NCI-H2171 (cell line): ENCODE data around the gene CCDC120.

ENCODE experiments used
- DNase-seq: peaks from one replicate; lab custom pipeline; 2025; lab: John Stamatoyannopoulos, UW

Gene CCDC120

GRCh38 chrX:49058794-49059193 lies at the start of gene CCDC120:
Gene CCDC120 (plus strand): TSS chrX:49058999. CDS start chrX:49062042, 3,043 bp downstream.
- no peak for DNase-seq

GRCh38 chrX:49019050-49019449 lies 39.7 kb upstream of the CCDC120 start:
- DNase-seq, result no peak

GRCh38 chrX:49019599-49020249 lies 39.1 kb upstream of the CCDC120 start:
- DNase-seq, result no peak

- no peak for DNase-seq
Measured at GRCh38 chrX:49029876-49030275, 28.9 kb upstream of the CCDC120 start.

- DNase-seq, result no peak
Measured at GRCh38 chrX:49030283-49030682, 28.5 kb upstream of the CCDC120 start.

- DNase-seq, result no peak
Measured at GRCh38 chrX:49037883-49038475, 20.8 kb upstream of the CCDC120 start.

- DNase-seq, result peak; percentile 48
Measured at GRCh38 chrX:49039598-49040375, 19.0 kb upstream of the CCDC120 start.

- no peak for DNase-seq
Measured at GRCh38 chrX:49040376-49040955, 18.3 kb upstream of the CCDC120 start.

- no peak for DNase-seq
Measured at GRCh38 chrX:49041744-49042580, 16.8 kb upstream of the CCDC120 start.

- no peak for DNase-seq
Measured at GRCh38 chrX:49042581-49043219, 16.1 kb upstream of the CCDC120 start.

- DNase-seq, result peak; percentile 93
Measured at GRCh38 chrX:49043220-49043986, 15.4 kb upstream of the CCDC120 start, which contains the start of gene TFE3. Gene TFE3 (minus strand): TSS chrX:49043357. CDS start chrX:49043226, 131 bp downstream.

- DNase-seq, result no peak
Measured at GRCh38 chrX:49043987-49044281, 14.9 kb upstream of the CCDC120 start.

- peak; percentile 73 for DNase-seq
Measured at GRCh38 chrX:49053223-49054072, 5.4 kb upstream of the CCDC120 start.

GRCh38 chrX:49054073-49054762 lies 4.6 kb upstream of the CCDC120 start:
- DNase-seq, result no peak

GRCh38 chrX:49059201-49059600 lies 402 bp downstream of the CCDC120 start:
- no peak for DNase-seq

- no peak for DNase-seq
Measured at GRCh38 chrX:49059681-49060085, 884 bp downstream of the CCDC120 start.

GRCh38 chrX:49060914-49061313 lies 2.1 kb downstream of the CCDC120 start:
- DNase-seq, result no peak

- no peak for DNase-seq
Measured at GRCh38 chrX:49061490-49061889, 2.7 kb downstream of the CCDC120 start.

- DNase-seq, result no peak
Measured at GRCh38 chrX:49061916-49062315, 3.1 kb downstream of the CCDC120 start.
